ES-I3 (cell line): ENCODE data around the gene NDRG2.

Source experiments
- H3K36me3 ChIP-seq: 2 replicates; pipeline ENCODE4 v1.6.1; 2013; ENCODE audit warnings: mild to moderate bottlenecking, low read length, control low read depth, moderate library complexity; ENCODE audit not compliant: insufficient read depth
- H3K4me1 ChIP-seq: 2 replicates; pipeline ENCODE4 v1.6.1; 2013; ENCODE audit warnings: mild to moderate bottlenecking, control low read depth, low read length; ENCODE audit not compliant: insufficient read depth
- H3K9ac ChIP-seq: 2 replicates; pipeline ENCODE4 v1.6.1; 2013; ENCODE audit warnings: low read depth, mild to moderate bottlenecking, low read length, moderate library complexity
- H3K9me3 ChIP-seq: 2 replicates; pipeline ENCODE4 v1.6.1; 2013; ENCODE audit warnings: mild to moderate bottlenecking, low read length, moderate library complexity; ENCODE audit not compliant: control insufficient read depth, insufficient read depth

The NDRG2 gene

GRCh38 chr14:21024585-21025370 lies at the start of gene NDRG2:
Gene NDRG2, minus strand, starts transcription at chr14:21025061. Its CDS starts 1,746 bp downstream, at chr14:21023315.
- Histone ChIP-seq H3K9me3 (no peaks in the 10 kb centered on the region), H3K9ac (peak within 1 kb of the TSS; percentile 69), H3K4me1 (peaks cover 12% of the 10 kb centered on the region; the same call in 1 of the 2 replicates), H3K36me3 (no peaks in the 10 kb centered on the region)

- no peaks in the 10 kb centered on the region for H3K9me3 ChIP-seq
- peaks cover 7% of the 10 kb centered on the region; the same call in 1 of the 2 replicates for H3K4me1 ChIP-seq
- H3K9ac ChIP-seq: no peak overlapping the region
- H3K36me3 ChIP-seq: no peaks in the 10 kb centered on the region
These were observed 49.1 kb upstream of the NDRG2 start for GRCh38 chr14:21073921-21074320.

GRCh38 chr14:21072781-21073339 lies 48.0 kb upstream of the NDRG2 start:
- H3K9me3 ChIP-seq: no peaks in the 10 kb centered on the region
- H3K9ac ChIP-seq: no peak overlapping the region
- peaks cover 7% of the 10 kb centered on the region; the same call in 1 of the 2 replicates for H3K4me1 ChIP-seq
- no peaks in the 10 kb centered on the region for H3K36me3 ChIP-seq

GRCh38 chr14:21072031-21072473 lies 47.2 kb upstream of the NDRG2 start:
- Histone ChIP-seq H3K4me1 (peaks cover 7% of the 10 kb centered on the region; the same call in 1 of the 2 replicates), H3K9ac (peak overlapping the region; percentile 67), H3K9me3 (no peaks in the 10 kb centered on the region), H3K36me3 (no peaks in the 10 kb centered on the region)

- Histone ChIP-seq H3K9ac (peak overlapping the region; percentile 67), H3K9me3 (no peaks in the 10 kb centered on the region), H3K4me1 (peaks cover 7% of the 10 kb centered on the region; the same call in 1 of the 2 replicates), H3K36me3 (no peaks in the 10 kb centered on the region)
These were observed 46.6 kb upstream of the NDRG2 start for GRCh38 chr14:21071225-21072030.

- Histone ChIP-seq H3K9me3 (no peaks in the 10 kb centered on the region), H3K36me3 (no peaks in the 10 kb centered on the region), H3K4me1 (peaks cover 7% of the 10 kb centered on the region; the same call in 1 of the 2 replicates), H3K9ac (peak overlapping the region; percentile 67)
These were observed 45.9 kb upstream of the NDRG2 start for GRCh38 chr14:21070610-21071224.

GRCh38 chr14:21070083-21070609 lies 45.3 kb upstream of the NDRG2 start, which contains the start of gene ARHGEF40:
Gene ARHGEF40, plus strand, starts transcription at chr14:21070304. Its CDS starts 93 bp downstream, at chr14:21070397.
- H3K9me3 ChIP-seq: no peaks in the 10 kb centered on the region
- no peaks in the 10 kb centered on the region for H3K36me3 ChIP-seq
- H3K4me1 ChIP-seq: peaks cover 7% of the 10 kb centered on the region; the same call in 1 of the 2 replicates
- peak within 1 kb of the TSS; percentile 67 for H3K9ac ChIP-seq

- Histone ChIP-seq H3K36me3 (no peaks in the 10 kb centered on the region), H3K4me1 (peaks cover 7% of the 10 kb centered on the region; the same call in 1 of the 2 replicates), H3K9ac (peak overlapping the region; percentile 67), H3K9me3 (no peaks in the 10 kb centered on the region)
These were observed 44.7 kb upstream of the NDRG2 start for GRCh38 chr14:21069388-21070082.

GRCh38 chr14:21068521-21069387 lies 43.9 kb upstream of the NDRG2 start:
- Histone ChIP-seq H3K36me3 (no peaks in the 10 kb centered on the region), H3K9me3 (no peaks in the 10 kb centered on the region), H3K9ac (peak overlapping the region; percentile 67; the same call in 1 of the 2 replicates)

GRCh38 chr14:21066882-21067502 lies 42.1 kb upstream of the NDRG2 start:
- Histone ChIP-seq H3K9me3 (no peaks in the 10 kb centered on the region), H3K36me3 (no peaks in the 10 kb centered on the region), H3K4me1 (peaks cover 6% of the 10 kb centered on the region; the same call in 1 of the 2 replicates), H3K9ac (no peak overlapping the region)

More at GRCh38 chr14:21068521-21069387, 43.9 kb upstream of the NDRG2 start:
- H3K4me1 ChIP-seq: peaks cover 9% of the 10 kb centered on the region; the same call in 1 of the 2 replicates

- Histone ChIP-seq H3K9ac (no peak overlapping the region), H3K36me3 (no peaks in the 10 kb centered on the region), H3K9me3 (no peaks in the 10 kb centered on the region), H3K4me1 (peaks cover 4% of the 10 kb centered on the region; the same call in 1 of the 2 replicates)
These were observed 38.6 kb upstream of the NDRG2 start for GRCh38 chr14:21063479-21063878.

- H3K9me3 ChIP-seq: no peaks in the 10 kb centered on the region
- no peak overlapping the region for H3K9ac ChIP-seq
- no peaks in the 10 kb centered on the region for H3K36me3 ChIP-seq
- H3K4me1 ChIP-seq: peaks cover 4% of the 10 kb centered on the region; the same call in 1 of the 2 replicates
These were observed 36.4 kb upstream of the NDRG2 start for GRCh38 chr14:21061347-21061668.
